Nephron (organoid): ENCODE results near the gene NDFIP2.

Source experiments
- H3K27ac Mint-ChIP-seq, 3 experiments: 2 replicates each; pipeline ENCODE4 v1.8.0; 2020; ENCODE audit warnings: mixed read lengths in 3 of 3, mild to moderate bottlenecking in 2 of 3, moderate library complexity in 1 of 3
- H3K27me3 Mint-ChIP-seq: 2 replicates; pipeline ENCODE4 v1.8.0; 2021; ENCODE audit warnings: low read depth, mild to moderate bottlenecking, moderate library complexity, mixed read lengths
- H3K36me3 Mint-ChIP-seq: 2 replicates; pipeline ENCODE4 v1.8.0; 2020; ENCODE audit warnings: low read depth, mixed read lengths
- H3K4me1 Mint-ChIP-seq: 2 replicates; pipeline ENCODE4 v1.8.0; 2020; ENCODE audit warnings: mixed read lengths
- H3K4me3 Mint-ChIP-seq, 3 experiments: 2 replicates each; pipeline ENCODE4 v1.8.0; 2020; ENCODE audit warnings: mild to moderate bottlenecking in 3 of 3, mixed read lengths in 3 of 3, moderate library complexity in 2 of 3
- H3K9me3 Mint-ChIP-seq: 2 replicates; pipeline ENCODE4 v1.8.0; 2020; ENCODE audit warnings: mixed read lengths
- TF ChIP-seq, protein P1 (sequence below), 3 experiments: fragments of 200-600 bp; sonication (generic); IDR thresholded peaks; one replicate each; pipeline ENCODE4 v1.5.0; 2021; ENCODE audit warnings: antibody characterized with exemption in 3 of 3; ENCODE audit not compliant: unreplicated experiment in 3 of 3

The NDFIP2 gene

DNA sequence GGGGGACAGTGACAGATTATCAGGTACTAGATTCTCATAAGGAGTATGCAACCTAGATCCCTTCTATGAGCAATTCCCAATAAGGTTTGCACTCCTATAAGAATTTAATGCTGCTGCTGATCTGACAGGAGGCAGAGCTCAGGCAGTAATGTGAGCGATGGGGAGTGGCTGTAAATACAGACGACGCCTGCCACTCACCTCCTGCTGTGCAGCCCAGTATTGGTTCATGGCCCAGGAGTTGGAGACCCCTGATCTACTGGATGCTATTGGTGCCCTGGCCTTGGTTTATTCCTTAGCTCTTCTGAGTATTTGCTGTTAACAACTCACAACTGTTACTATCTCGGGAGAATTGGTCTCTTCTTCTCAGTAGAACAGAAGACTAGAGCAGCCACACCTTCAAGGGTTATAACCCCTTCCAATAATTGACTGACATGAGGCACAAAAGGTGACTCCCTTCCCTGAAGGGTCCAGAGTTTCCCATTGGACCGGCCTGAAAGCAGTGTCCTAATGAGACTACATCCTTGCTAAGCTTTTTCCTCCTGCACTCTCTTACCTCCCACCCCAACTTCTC is 39.9 kb upstream of the NDFIP2 start:
- no peaks in the 10 kb centered on the region for H3K4me1 Mint-ChIP-seq
- H3K36me3 Mint-ChIP-seq: no peaks in the 10 kb centered on the region
- TF ChIP-seq, protein P1, sequence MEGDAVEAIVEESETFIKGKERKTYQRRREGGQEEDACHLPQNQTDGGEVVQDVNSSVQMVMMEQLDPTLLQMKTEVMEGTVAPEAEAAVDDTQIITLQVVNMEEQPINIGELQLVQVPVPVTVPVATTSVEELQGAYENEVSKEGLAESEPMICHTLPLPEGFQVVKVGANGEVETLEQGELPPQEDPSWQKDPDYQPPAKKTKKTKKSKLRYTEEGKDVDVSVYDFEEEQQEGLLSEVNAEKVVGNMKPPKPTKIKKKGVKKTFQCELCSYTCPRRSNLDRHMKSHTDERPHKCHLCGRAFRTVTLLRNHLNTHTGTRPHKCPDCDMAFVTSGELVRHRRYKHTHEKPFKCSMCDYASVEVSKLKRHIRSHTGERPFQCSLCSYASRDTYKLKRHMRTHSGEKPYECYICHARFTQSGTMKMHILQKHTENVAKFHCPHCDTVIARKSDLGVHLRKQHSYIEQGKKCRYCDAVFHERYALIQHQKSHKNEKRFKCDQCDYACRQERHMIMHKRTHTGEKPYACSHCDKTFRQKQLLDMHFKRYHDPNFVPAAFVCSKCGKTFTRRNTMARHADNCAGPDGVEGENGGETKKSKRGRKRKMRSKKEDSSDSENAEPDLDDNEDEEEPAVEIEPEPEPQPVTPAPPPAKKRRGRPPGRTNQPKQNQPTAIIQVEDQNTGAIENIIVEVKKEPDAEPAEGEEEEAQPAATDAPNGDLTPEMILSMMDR (IDR thresholded peaks at IDR 0.05; ENCODE audit: unreplicated experiment in 3 of 3): no peak
- H3K27ac Mint-ChIP-seq: no peak overlapping the region
- peaks cover 6% of the 10 kb centered on the region for H3K27me3 Mint-ChIP-seq
- no peak overlapping the region for H3K4me3 Mint-ChIP-seq
- no peaks in the 10 kb centered on the region for H3K9me3 Mint-ChIP-seq

DNA sequence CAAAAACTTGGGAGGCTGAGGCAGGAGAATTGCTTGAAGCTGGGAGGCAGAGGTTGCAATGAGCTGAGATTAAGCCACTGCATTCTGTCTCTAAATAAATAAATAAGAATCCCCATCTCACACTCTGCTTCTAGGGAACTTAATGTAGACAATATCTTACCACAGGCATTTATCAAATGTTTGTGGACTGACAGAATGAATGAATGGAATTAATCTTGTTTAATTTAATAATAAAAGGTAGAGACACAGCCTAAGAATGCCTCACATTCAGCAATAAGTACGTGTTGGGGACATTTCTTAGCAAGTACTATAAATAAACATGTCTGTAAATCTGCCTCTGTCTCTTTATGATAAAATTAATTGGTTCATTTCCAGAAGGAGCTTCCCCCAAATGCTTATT is 38.7 kb upstream of the NDFIP2 start:
- no peak overlapping the region for H3K4me3 Mint-ChIP-seq
- no peaks in the 10 kb centered on the region for H3K4me1 Mint-ChIP-seq
- H3K36me3 Mint-ChIP-seq: no peaks in the 10 kb centered on the region
- no peaks in the 10 kb centered on the region for H3K9me3 Mint-ChIP-seq
- H3K27me3 Mint-ChIP-seq: peaks cover 9% of the 10 kb centered on the region
- no peak overlapping the region for H3K27ac Mint-ChIP-seq
- TF ChIP-seq, protein P1 (IDR thresholded peaks at IDR 0.05; ENCODE audit: unreplicated experiment in 3 of 3): no peak

DNA sequence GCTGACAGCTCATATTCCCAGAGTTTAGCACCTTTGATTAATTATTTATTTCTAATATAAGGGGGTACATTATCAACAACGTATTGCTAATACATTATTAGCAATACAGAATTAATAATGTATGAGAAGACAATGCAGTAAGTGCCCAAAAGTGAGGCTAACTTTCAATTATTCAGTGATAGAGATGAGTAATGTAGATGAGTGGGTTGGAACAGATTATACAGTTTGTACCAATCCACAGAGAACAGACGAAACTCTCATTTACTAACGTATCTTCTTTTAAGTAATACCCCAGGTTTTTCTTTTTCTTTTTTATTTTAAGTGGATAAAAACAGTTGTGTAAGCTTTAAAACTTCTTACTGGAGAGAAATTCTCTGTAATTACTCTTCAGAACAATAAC is 38.2 kb upstream of the NDFIP2 start:
- no peaks in the 10 kb centered on the region for H3K9me3 Mint-ChIP-seq
- H3K4me1 Mint-ChIP-seq: no peaks in the 10 kb centered on the region
- peaks cover 12% of the 10 kb centered on the region for H3K27me3 Mint-ChIP-seq
- no peak overlapping the region for H3K4me3 Mint-ChIP-seq
- TF ChIP-seq, protein P1 (IDR thresholded peaks at IDR 0.05; ENCODE audit: unreplicated experiment in 3 of 3): no peak
- no peak overlapping the region for H3K27ac Mint-ChIP-seq
- no peaks in the 10 kb centered on the region for H3K36me3 Mint-ChIP-seq

DNA sequence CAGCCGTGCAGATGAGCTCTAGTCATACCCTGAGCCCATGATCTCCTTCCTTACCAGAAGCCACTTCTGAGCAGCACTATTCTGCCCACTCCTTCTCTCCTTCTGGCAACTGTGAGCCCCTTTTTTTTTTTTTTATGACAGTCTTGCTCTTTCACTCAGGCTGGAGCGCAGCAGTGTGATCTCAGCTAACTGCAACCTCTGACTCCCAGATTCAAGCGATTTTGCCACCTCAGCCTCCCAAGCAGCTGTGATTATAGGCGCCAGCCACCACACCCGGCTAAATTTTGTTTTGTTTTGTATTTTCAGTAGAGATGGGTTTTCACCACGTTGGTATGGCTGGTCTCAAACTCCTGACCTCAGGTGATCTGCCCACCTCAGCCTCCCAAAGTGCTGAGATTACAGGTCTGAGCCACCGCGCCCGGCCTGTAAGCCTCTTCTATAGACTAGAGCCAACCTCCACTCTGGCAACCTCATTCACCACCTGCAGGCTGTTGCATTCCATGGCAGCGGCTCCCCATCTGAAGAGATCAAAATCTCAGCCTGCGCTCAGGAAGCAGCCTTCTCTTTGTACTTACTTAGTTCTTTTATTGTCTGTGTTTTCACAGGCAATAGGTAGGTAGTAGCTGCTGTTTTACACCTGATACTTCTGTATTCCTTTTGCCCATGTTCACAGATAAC is 34.8 kb upstream of the NDFIP2 start:
- TF ChIP-seq, protein P1 (IDR thresholded peaks at IDR 0.05; ENCODE audit: unreplicated experiment in 3 of 3): no peak
- Mint-ChIP-seq H3K4me1 (no peaks in the 10 kb centered on the region), H3K4me3 (no peak overlapping the region), H3K27me3 (peaks cover 11% of the 10 kb centered on the region), H3K27ac (no peak overlapping the region), H3K36me3 (no peaks in the 10 kb centered on the region), H3K9me3 (no peaks in the 10 kb centered on the region)

DNA sequence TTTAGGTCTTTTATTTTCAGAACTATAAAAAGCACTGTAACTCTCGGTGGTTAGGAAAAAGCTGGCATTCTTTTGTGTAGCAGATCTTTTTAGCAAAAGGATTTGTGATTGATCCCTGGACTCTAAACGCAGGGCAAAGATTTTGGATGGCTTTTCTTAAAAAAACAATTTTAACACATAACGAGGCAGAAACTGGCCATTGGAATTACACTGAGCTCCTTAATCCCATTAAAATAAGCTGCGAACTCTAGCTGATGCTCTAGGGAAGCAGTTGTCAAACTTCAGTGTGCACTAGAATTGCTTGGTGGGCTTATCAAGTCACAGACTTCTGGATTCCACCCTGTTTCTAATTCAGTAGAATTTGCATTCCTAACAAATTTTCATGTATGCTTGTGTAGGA is 33.8 kb upstream of the NDFIP2 start:
- Mint-ChIP-seq H3K27ac (no peak overlapping the region), H3K4me3 (no peak overlapping the region), H3K9me3 (no peaks in the 10 kb centered on the region), H3K27me3 (peaks cover 9% of the 10 kb centered on the region), H3K4me1 (no peaks in the 10 kb centered on the region), H3K36me3 (no peaks in the 10 kb centered on the region)
- TF ChIP-seq, protein P1 (IDR thresholded peaks at IDR 0.05; ENCODE audit: unreplicated experiment in 3 of 3): no peak

DNA sequence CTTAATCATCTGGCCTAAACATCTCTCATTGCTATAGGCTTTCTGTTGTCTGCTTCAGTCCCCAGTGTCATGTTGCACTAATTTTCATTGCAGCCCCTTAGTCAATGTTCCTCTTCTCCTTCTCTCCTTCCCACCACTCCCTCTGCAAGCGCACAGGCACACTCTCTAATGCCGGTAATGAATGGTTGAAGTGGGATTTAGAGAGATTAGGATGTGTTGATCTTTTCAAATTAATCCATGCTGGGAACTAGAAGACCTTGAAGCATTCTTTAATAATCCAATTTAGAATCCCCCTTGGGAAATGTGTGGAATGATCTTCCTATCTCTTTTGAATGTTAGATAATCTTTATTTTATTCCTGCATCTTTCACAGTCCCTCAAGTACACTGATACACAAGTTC is 33.2 kb upstream of the NDFIP2 start:
- H3K27ac Mint-ChIP-seq: no peak overlapping the region
- H3K9me3 Mint-ChIP-seq: no peaks in the 10 kb centered on the region
- TF ChIP-seq, protein P1 (IDR thresholded peaks at IDR 0.05; ENCODE audit: unreplicated experiment in 3 of 3): no peak
- peaks cover 9% of the 10 kb centered on the region for H3K27me3 Mint-ChIP-seq
- no peaks in the 10 kb centered on the region for H3K36me3 Mint-ChIP-seq
- no peak overlapping the region for H3K4me3 Mint-ChIP-seq
- H3K4me1 Mint-ChIP-seq: no peaks in the 10 kb centered on the region
